Astrocyte (in vitro differentiated cells and primary cell): ENCODE data around the gene REEP1. TPM values are rescaled to one million over a fixed set of nuclear protein-coding genes. Genes with fewer than 3 reads are reported as not detected.

Experiments used
- DNase-seq: peaks from one replicate; pipeline ENCODE4 v3.0.0-alpha.2; 2010; ENCODE audit warnings: low read depth
- FAIRE-seq: peaks from 2 replicates; lab custom pipeline; 2011; peaks lifted over from hg19 to GRCh38; lab: Jason Lieb, UNC
- H2AFZ ChIP-seq: 2 replicates; pipeline ENCODE4 v1.6.0; 2012; ENCODE audit warnings: low read depth, low read length, inconsistent platforms
- H3K27ac ChIP-seq: 2 replicates; pipeline ENCODE4 v1.5.1; 2011; ENCODE audit warnings: low read depth, low read length, inconsistent platforms
- H3K27me3 ChIP-seq: 2 replicates; pipeline ENCODE4 v1.6.0; 2011; ENCODE audit warnings: low read length, inconsistent platforms; ENCODE audit not compliant: insufficient read depth
- H3K36me3 ChIP-seq: 2 replicates; pipeline ENCODE4 v1.5.1; 2011; ENCODE audit warnings: low read length, inconsistent platforms; ENCODE audit not compliant: insufficient read depth
- H3K4me1 ChIP-seq: 2 replicates; pipeline ENCODE4 v1.5.1; 2011; ENCODE audit warnings: low read length, inconsistent platforms; ENCODE audit not compliant: insufficient read depth
- H3K4me2 ChIP-seq: 2 replicates; pipeline ENCODE4 v1.6.0; 2012; ENCODE audit warnings: low read length, inconsistent platforms
- H3K4me3 ChIP-seq: 2 replicates; pipeline ENCODE4 v1.5.1; 2011; ENCODE audit warnings: low read depth, mild to moderate bottlenecking, low read length, inconsistent platforms; ENCODE audit not compliant: insufficient read depth
- H3K79me2 ChIP-seq: 2 replicates; pipeline ENCODE4 v1.6.0; 2012; ENCODE audit warnings: mild to moderate bottlenecking, low read length, inconsistent platforms; ENCODE audit not compliant: insufficient read depth
- H3K9ac ChIP-seq: 2 replicates; pipeline ENCODE4 v1.6.0; 2012; ENCODE audit warnings: mild to moderate bottlenecking, low read length, inconsistent platforms
- H3K9me3 ChIP-seq: 2 replicates; pipeline ENCODE4 v1.5.1; 2012; ENCODE audit warnings: low read depth, mild to moderate bottlenecking, low read length, inconsistent platforms; ENCODE audit not compliant: insufficient read depth
- H4K20me1 ChIP-seq: 2 replicates; pipeline ENCODE4 v1.6.0; 2012; ENCODE audit warnings: low read length, inconsistent platforms; ENCODE audit not compliant: insufficient read depth
- H3K27ac Mint-ChIP-seq: one replicate; pipeline ENCODE4 v1.8.0; 2021; ENCODE audit warnings: mild to moderate bottlenecking, mixed read lengths; ENCODE audit not compliant: unreplicated experiment
- H3K27me3 Mint-ChIP-seq: one replicate; pipeline ENCODE4 v1.8.0; 2021; ENCODE audit warnings: low read depth, mixed read lengths; ENCODE audit not compliant: unreplicated experiment
- H3K36me3 Mint-ChIP-seq: one replicate; pipeline ENCODE4 v1.8.0; 2021; ENCODE audit warnings: low read depth, mixed read lengths; ENCODE audit not compliant: unreplicated experiment
- H3K4me1 Mint-ChIP-seq: one replicate; pipeline ENCODE4 v1.8.0; 2021; ENCODE audit warnings: low read depth, mixed read lengths; ENCODE audit not compliant: unreplicated experiment
- H3K4me3 Mint-ChIP-seq: one replicate; pipeline ENCODE4 v1.8.0; 2021; ENCODE audit warnings: mild to moderate bottlenecking, moderate library complexity, mixed read lengths; ENCODE audit not compliant: unreplicated experiment
- H3K9me3 Mint-ChIP-seq: one replicate; pipeline ENCODE4 v1.8.0; 2021; ENCODE audit warnings: mild to moderate bottlenecking, mixed read lengths; ENCODE audit not compliant: unreplicated experiment
- EZH2 ChIP-seq: IDR thresholded peaks from 2 replicates; pipeline ENCODE4 v1.6.1; 2012; ENCODE audit warnings: mild to moderate bottlenecking, low read length, inconsistent platforms; ENCODE audit not compliant: insufficient read depth
- total RNA-seq: library from RNA; stranded (reverse); gene quantifications from 2 replicates; pipeline ENCODE4 v1.2.1, GENCODE V29; 2021
- TF ChIP-seq, protein P1 (sequence below): IDR thresholded peaks from 2 replicates; pipeline ENCODE4 v1.5.1; 2011; ENCODE audit warnings: low read depth, mild to moderate bottlenecking, inconsistent platforms, low read length, moderate library complexity; ENCODE audit not compliant: insufficient read depth

REEP1 gene
- total RNA-seq, 1 donor from 2014 or later, result 0.61 TPM

- H3K9me3 Mint-ChIP-seq, result peaks cover 5% of the 10 kb centered on the region
- Histone ChIP-seq H3K4me2 (no peak overlapping the region), H3K4me1 (peaks cover 4% of the 10 kb centered on the region), H3K9me3 (peaks cover 6% of the 10 kb centered on the region), H2AFZ (no peak overlapping the region), H3K27ac (no peak overlapping the region), H3K9ac (no peak overlapping the region), H3K4me3 (no peak overlapping the region), H4K20me1 (no peaks in the 10 kb centered on the region), H3K36me3 (no peaks in the 10 kb centered on the region), H3K79me2 (no peaks in the 10 kb centered on the region), H3K27me3 (peaks cover 4% of the 10 kb centered on the region)
- H3K27ac Mint-ChIP-seq, result no peak overlapping the region
- peaks cover 2% of the 10 kb centered on the region for H3K4me1 Mint-ChIP-seq
- H3K4me3 Mint-ChIP-seq, result no peak overlapping the region
- no peak for DNase-seq
- no peaks in the 10 kb centered on the region for H3K36me3 Mint-ChIP-seq
- no peak for FAIRE-seq
- peaks cover under 1% of the 10 kb centered on the region for H3K27me3 Mint-ChIP-seq
- TF ChIP-seq EZH2, result no peak
- TF ChIP-seq, protein P1, sequence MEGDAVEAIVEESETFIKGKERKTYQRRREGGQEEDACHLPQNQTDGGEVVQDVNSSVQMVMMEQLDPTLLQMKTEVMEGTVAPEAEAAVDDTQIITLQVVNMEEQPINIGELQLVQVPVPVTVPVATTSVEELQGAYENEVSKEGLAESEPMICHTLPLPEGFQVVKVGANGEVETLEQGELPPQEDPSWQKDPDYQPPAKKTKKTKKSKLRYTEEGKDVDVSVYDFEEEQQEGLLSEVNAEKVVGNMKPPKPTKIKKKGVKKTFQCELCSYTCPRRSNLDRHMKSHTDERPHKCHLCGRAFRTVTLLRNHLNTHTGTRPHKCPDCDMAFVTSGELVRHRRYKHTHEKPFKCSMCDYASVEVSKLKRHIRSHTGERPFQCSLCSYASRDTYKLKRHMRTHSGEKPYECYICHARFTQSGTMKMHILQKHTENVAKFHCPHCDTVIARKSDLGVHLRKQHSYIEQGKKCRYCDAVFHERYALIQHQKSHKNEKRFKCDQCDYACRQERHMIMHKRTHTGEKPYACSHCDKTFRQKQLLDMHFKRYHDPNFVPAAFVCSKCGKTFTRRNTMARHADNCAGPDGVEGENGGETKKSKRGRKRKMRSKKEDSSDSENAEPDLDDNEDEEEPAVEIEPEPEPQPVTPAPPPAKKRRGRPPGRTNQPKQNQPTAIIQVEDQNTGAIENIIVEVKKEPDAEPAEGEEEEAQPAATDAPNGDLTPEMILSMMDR, result no peak
Observed at GRCh38 chr2:86370579-86370978, 33.2 kb upstream of the REEP1 start.

DNA sequence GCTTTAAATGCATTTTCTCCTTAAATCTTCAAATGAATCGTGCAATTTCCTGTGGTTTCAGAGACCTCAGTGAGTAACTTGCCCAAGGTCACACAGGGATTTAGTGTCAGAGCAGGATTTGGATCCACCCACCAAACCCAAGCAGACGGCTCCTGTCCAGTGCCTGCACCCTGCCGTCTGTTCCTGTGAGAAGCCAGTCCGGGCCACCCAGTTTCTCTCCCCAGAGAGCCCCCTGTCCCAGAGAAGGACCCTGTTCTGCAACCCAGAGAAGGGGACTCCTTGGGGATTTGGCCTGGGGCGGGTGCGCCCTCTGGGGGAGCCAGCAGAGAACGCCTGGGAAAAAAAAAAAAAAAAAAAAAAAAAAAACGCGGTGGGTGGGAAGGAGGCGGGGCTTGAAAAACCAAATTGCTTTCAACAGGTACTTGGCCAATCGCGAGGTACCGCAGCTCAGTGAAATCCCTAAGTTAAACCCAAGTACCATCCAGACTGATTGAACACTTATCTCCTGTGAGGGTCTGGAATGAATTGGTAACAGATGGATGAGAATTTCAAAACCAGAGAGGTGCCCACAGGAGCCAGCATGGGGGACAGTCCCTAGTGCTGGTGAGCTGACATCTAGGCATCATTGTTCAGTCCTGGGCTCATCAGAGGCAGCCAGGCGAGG lies 30.9 kb upstream of the REEP1 start:
- Mint-ChIP-seq H3K27me3 (peaks cover 4% of the 10 kb centered on the region), H3K4me3 (no peak overlapping the region), H3K4me1 (peaks cover 2% of the 10 kb centered on the region), H3K9me3 (peaks cover 5% of the 10 kb centered on the region), H3K36me3 (no peaks in the 10 kb centered on the region), H3K27ac (no peak overlapping the region)
- Histone ChIP-seq H3K27ac (no peak overlapping the region), H3K4me3 (no peak overlapping the region), H3K36me3 (no peaks in the 10 kb centered on the region), H3K79me2 (no peaks in the 10 kb centered on the region), H3K4me2 (peak overlapping the region; percentile 70), H3K9me3 (peaks cover 6% of the 10 kb centered on the region), H3K27me3 (no peaks in the 10 kb centered on the region), H2AFZ (peak overlapping the region; percentile 31), H3K9ac (no peak overlapping the region), H3K4me1 (peaks cover 4% of the 10 kb centered on the region), H4K20me1 (no peaks in the 10 kb centered on the region)
- DNase-seq (peak; percentile 12), FAIRE-seq (no peak)
- TF ChIP-seq, protein P1, result peak; percentile 44
- no peak for TF ChIP-seq EZH2

DNA sequence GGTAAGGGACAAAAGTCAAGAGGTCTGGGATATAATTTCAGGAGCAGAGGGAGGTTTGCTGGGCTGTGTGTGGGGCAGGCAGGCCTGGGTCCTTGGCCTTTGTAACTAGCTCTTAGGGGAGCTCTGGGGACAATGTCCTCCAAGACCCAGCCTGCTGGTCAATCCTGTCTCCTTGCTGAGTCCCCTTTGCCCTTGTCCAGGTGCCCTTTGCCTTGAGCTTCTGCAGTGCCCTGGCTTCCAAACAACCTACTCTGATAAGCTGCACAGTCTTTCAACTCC lies 30.0 kb upstream of the REEP1 start:
- no peak overlapping the region for H3K4me2 ChIP-seq
- Mint-ChIP-seq H3K4me3 (no peak overlapping the region), H3K27me3 (peaks cover 4% of the 10 kb centered on the region), H3K27ac (no peak overlapping the region), H3K36me3 (no peaks in the 10 kb centered on the region), H3K4me1 (peaks cover 2% of the 10 kb centered on the region), H3K9me3 (peaks cover 5% of the 10 kb centered on the region)
- H3K79me2 ChIP-seq, result no peaks in the 10 kb centered on the region
- peaks cover 6% of the 10 kb centered on the region for H3K9me3 ChIP-seq
- H2AFZ ChIP-seq, result no peak overlapping the region
- no peak overlapping the region for H3K4me3 ChIP-seq
- peaks cover 4% of the 10 kb centered on the region for H3K4me1 ChIP-seq
- H3K36me3 ChIP-seq, result no peaks in the 10 kb centered on the region
- no peak for TF ChIP-seq EZH2
- TF ChIP-seq, protein P1, result no peak
- FAIRE-seq (no peak), DNase-seq (no peak)
- no peaks in the 10 kb centered on the region for H3K27me3 ChIP-seq
- no peak overlapping the region for H3K9ac ChIP-seq
- H3K27ac ChIP-seq, result no peak overlapping the region
- no peaks in the 10 kb centered on the region for H4K20me1 ChIP-seq
